ENCODE results near the gene CEP295NL. TPM values are rescaled to one million over a fixed set of nuclear protein-coding genes. Genes with fewer than 3 reads are reported as not detected.

The CEP295NL gene
- total and polyA plus RNA-seq, 2 of the 8 experiments (the other 6 are each of a cell fraction or from before 2014, with no cell fraction given): 0.06 to 2.0 TPM

DNA sequence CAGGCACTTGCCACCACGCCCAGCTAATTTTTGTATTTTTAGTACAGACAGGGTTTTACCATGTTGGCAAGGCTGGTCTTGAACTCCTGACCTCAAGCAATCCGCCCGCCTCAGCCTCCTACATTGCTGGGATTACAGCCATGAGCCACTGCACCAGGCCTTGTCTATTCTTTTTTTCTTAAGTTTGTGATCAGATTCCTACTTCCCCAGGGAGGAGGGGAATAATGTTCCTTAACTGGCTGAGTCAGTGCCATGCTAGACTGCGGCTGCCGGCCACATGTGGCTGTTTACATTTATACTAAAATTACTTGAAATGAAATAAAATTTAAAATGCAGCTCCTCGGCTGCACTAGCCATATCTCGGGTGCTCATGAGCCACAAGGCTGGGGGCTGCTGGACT, 34.6 kb downstream of the CEP295NL start:
- Histone ChIP-seq H3K27ac (ENCODE audit: low read depth, low read length) (no peak overlapping the region), H4K20me1 (replicated peaks in 1 of 2; ENCODE audit: control insufficient read depth in 1 of 2, insufficient read depth in 2 of 2, low read length in 2 of 2) (peaks cover 0 to 2% of the 10 kb centered on the region in 2 experiments), H3K4me2 (ENCODE audit: insufficient read depth in 1 of 2, low read depth in 2 of 2, low read length in 2 of 2) (no peak overlapping the region), H3K23me2 (ENCODE audit: low read depth, low read length) (no peaks in the 10 kb centered on the region), H3K79me1 (ENCODE audit: low read depth, low read length) (no peaks in the 10 kb centered on the region), H2BK12ac (ENCODE audit: low read depth, low read length) (no peak overlapping the region), H3K4ac (replicated peaks; ENCODE audit: insufficient read length, low read depth, low read length) (no peak overlapping the region), H3K14ac (ENCODE audit: insufficient read length) (no peak overlapping the region), H2AFZ (ENCODE audit: low read length) (no peak overlapping the region), H3K56ac (replicated peaks; ENCODE audit: insufficient read length, low read depth, low read length) (no peak overlapping the region), H3K36me3 (ENCODE audit: control insufficient read depth in 2 of 4, insufficient read depth in 4 of 4, low read length in 3 of 4) (peaks cover 0 to 16% (median 7%) of the 10 kb centered on the region in 4 experiments; a peak in 4 of 8 replicates), H2BK120ac (replicated peaks; ENCODE audit: low read depth, low read length) (no peak overlapping the region), H3K27me3 (replicated peaks in 1 of 4; ENCODE audit: control insufficient read depth in 3 of 4, extremely low read depth in 1 of 4, insufficient read depth in 3 of 4, low read length in 3 of 4) (no peaks in the 10 kb centered on the region), H3K23ac (ENCODE audit: insufficient read length) (no peak overlapping the region), H3K18ac (ENCODE audit: extremely low read depth, low read length) (no peak overlapping the region), H4K91ac (replicated peaks; ENCODE audit: insufficient read length, low read length) (no peak overlapping the region), H3K4me1 (replicated peaks in 1 of 4; ENCODE audit: control insufficient read depth in 3 of 4, insufficient read depth in 4 of 4, low read length in 3 of 4) (no peaks in the 10 kb centered on the region; a peak in 1 of 7 replicates), H3K79me2 (ENCODE audit: control insufficient read depth in 1 of 2, insufficient read depth in 2 of 2, low read length in 2 of 2) (no peaks in the 10 kb centered on the region), H2AK5ac (ENCODE audit: low read depth, low read length) (no peak overlapping the region), H3K9me3 (ENCODE audit: insufficient read depth in 2 of 2, low read depth in 1 of 2, low read length in 1 of 2) (no peaks in the 10 kb centered on the region), H4K8ac (ENCODE audit: extremely low read depth, insufficient read depth, low read length) (no peak overlapping the region), H4K5ac (ENCODE audit: insufficient read length, low read depth, low read length) (no peak overlapping the region), H2BK20ac (ENCODE audit: low read length) (no peak overlapping the region), H2BK15ac (ENCODE audit: low read length) (no peak overlapping the region), H3K4me3 (ENCODE audit: extremely low read depth in 1 of 4, insufficient read depth in 2 of 4, low read depth in 3 of 4, low read length in 4 of 4) (no peak overlapping the region), H2BK5ac (ENCODE audit: low read depth, low read length) (no peak overlapping the region), H3K9ac (replicated peaks in 1 of 4; ENCODE audit: extremely low read depth in 1 of 4, low read depth in 3 of 4, low read length in 3 of 4) (no peak overlapping the region)
- 87% methylated on average over 7 of the region's 7 CpGs; no CpG with 5 or more reads in 1 of the 2 experiments for WGBS, 2 experiments (ENCODE audit: extremely low coverage in 1 of 2, insufficient coverage in 1 of 2, insufficient read length in 1 of 2, insufficient replicate concordance in 2 of 2, low coverage in 1 of 2, low lambda C conversion rate in 2 of 2, missing lambda C conversion rate in 1 of 2)
- no peak for FAIRE-seq
- ChIA-PET POLR2A (ENCODE audit: partially characterized antibody) (no interaction called here), CTCF (ENCODE audit: partially characterized antibody) (interaction anchor here (0.8 to 1.6 kb wide), 3 partner anchors 13 to 102 kb away, joined by 3 to 5 read pairs (median 4); no protein-coding TSS in a partner anchor)
- DNase-seq (ENCODE audit: low read depth in 1 of 2, low spot score in 2 of 2): no peak
- TF ChIP-seq RAD21 (IDR thresholded peaks at IDR 0.05 in 1 of 2, conservative IDR thresholded peaks at IDR 0.05 in 1 of 2; ENCODE audit: low read depth in 2 of 2, low read length in 2 of 2) (no peak), NANOG (IDR thresholded peaks at IDR 0.05; ENCODE audit: insufficient read depth, low read depth, low read length, poor library complexity, severe bottlenecking) (no peak), SIRT6 (IDR thresholded peaks at IDR 0.05; ENCODE audit: low read length) (no peak), YY1 (IDR thresholded peaks at IDR 0.05; ENCODE audit: low read depth, low read length) (no peak), RBBP5 (IDR thresholded peaks at IDR 0.05; ENCODE audit: borderline replicate concordance, low read depth, low read length) (no peak), JUND (IDR thresholded peaks at IDR 0.05; ENCODE audit: low read length) (no peak), SIN3A (conservative IDR thresholded peaks at IDR 0.05 in 1 of 2, IDR thresholded peaks at IDR 0.05 in 1 of 2; ENCODE audit: low read depth in 1 of 2, low read length in 2 of 2) (no peak), RNF2 (IDR thresholded peaks at IDR 0.05; ENCODE audit: borderline replicate concordance, low read depth, low read length, missing control alignments, poor library complexity, severe bottlenecking) (no peak), BRCA1 (IDR thresholded peaks at IDR 0.05; ENCODE audit: low read depth, low read length) (no peak), SP1 (IDR thresholded peaks at IDR 0.05; ENCODE audit: low read depth, low read length) (no peak)
- TF ChIP-seq, protein P1, sequence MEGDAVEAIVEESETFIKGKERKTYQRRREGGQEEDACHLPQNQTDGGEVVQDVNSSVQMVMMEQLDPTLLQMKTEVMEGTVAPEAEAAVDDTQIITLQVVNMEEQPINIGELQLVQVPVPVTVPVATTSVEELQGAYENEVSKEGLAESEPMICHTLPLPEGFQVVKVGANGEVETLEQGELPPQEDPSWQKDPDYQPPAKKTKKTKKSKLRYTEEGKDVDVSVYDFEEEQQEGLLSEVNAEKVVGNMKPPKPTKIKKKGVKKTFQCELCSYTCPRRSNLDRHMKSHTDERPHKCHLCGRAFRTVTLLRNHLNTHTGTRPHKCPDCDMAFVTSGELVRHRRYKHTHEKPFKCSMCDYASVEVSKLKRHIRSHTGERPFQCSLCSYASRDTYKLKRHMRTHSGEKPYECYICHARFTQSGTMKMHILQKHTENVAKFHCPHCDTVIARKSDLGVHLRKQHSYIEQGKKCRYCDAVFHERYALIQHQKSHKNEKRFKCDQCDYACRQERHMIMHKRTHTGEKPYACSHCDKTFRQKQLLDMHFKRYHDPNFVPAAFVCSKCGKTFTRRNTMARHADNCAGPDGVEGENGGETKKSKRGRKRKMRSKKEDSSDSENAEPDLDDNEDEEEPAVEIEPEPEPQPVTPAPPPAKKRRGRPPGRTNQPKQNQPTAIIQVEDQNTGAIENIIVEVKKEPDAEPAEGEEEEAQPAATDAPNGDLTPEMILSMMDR (IDR thresholded peaks at IDR 0.05; ENCODE audit: control extremely low read depth in 1 of 3, insufficient read depth in 1 of 3, low read depth in 1 of 3, low read length in 3 of 3): no peak

All from H1 (cell line).